ENCODE data around the gene SPINK4. TPM values are rescaled to one million over a fixed set of nuclear protein-coding genes. Genes with fewer than 3 reads are reported as not detected.

SPINK4 gene
- total RNA-seq, 1 experiment from 2014 or later: not detected

- no peak overlapping the region for H2AFZ ChIP-seq (ENCODE audit: low read length)
- no peak overlapping the region for H4K91ac ChIP-seq (ENCODE audit: insufficient read length, low read depth, low read length)
- Mint-ChIP-seq H3K4me3 (no peak overlapping the region), H3K9me3 (no peaks in the 10 kb centered on the region), H3K36me3 (ENCODE audit: insufficient read depth in 1 of 3, low read depth in 3 of 3) (no peaks in the 10 kb centered on the region; a peak in 1 of 7 replicates), H3K27me3 (ENCODE audit: low read depth) (peaks cover 9% of the 10 kb centered on the region), H3K27ac (no peak overlapping the region), H3K4me1 (peaks cover 3 to 4% of the 10 kb centered on the region in 2 experiments; a peak in 2 of 4 replicates)
- H2BK120ac ChIP-seq (ENCODE audit: low read depth, low read length, poor library complexity, severe bottlenecking): no peak overlapping the region
- H3K23me2 ChIP-seq (ENCODE audit: insufficient read length, low read depth, low read length, poor library complexity, severe bottlenecking): no peaks in the 10 kb centered on the region
- no peak overlapping the region for H3K18ac ChIP-seq (ENCODE audit: insufficient read length, low read depth, low read length)
- H2BK12ac ChIP-seq (ENCODE audit: insufficient read length, low read depth, low read length): no peak overlapping the region
- H3K14ac ChIP-seq (ENCODE audit: insufficient read depth, low read length): no peak overlapping the region; the same call in 1 of the 2 replicates
- TF ChIP-seq CTCF (conservative IDR thresholded peaks at IDR 0.05): no peak
- no peak overlapping the region for H3K4ac ChIP-seq (ENCODE audit: low read depth, low read length)
- H4K20me1 ChIP-seq (ENCODE audit: control insufficient read depth, insufficient read depth, insufficient read length): no peaks in the 10 kb centered on the region
- H3K27ac ChIP-seq (ENCODE audit: insufficient read length, low read depth, low read length): no peak overlapping the region
- no peak overlapping the region for H2AK5ac ChIP-seq (ENCODE audit: insufficient read length, low read length)
- peak overlapping the region; percentile 78 for H4K8ac ChIP-seq (replicated peaks; ENCODE audit: insufficient read length, low read depth, low read length)
- H4K5ac ChIP-seq (ENCODE audit: insufficient read length, low read depth, low read length): no peak overlapping the region
- H3K27me3 ChIP-seq (ENCODE audit: insufficient read depth, low read length): no peaks in the 10 kb centered on the region
- H3K79me2 ChIP-seq (ENCODE audit: insufficient read depth, low read length): no peaks in the 10 kb centered on the region
- no peaks in the 10 kb centered on the region for H3K79me1 ChIP-seq (ENCODE audit: insufficient read depth, low read depth, low read length, poor library complexity, severe bottlenecking)
- H3T11ph ChIP-seq (ENCODE audit: low read length): no peak overlapping the region
- H3K9me3 ChIP-seq (ENCODE audit: control insufficient read depth, low read depth, low read length): no peaks in the 10 kb centered on the region
- H3K9ac ChIP-seq (ENCODE audit: extremely low read depth, insufficient read length, low read length): no peak overlapping the region
- WGBS (ENCODE audit: extremely low coverage, insufficient read length, low lambda C conversion rate): no CpG with 5 or more reads among the region's 14 CpGs
- H3K23ac ChIP-seq (ENCODE audit: insufficient read length, low read depth, low read length): no peak overlapping the region
- no peak overlapping the region for H2BK5ac ChIP-seq (ENCODE audit: insufficient read length, low read length)
- no peaks in the 10 kb centered on the region for H3K4me1 ChIP-seq (ENCODE audit: insufficient read depth, low read length)
- peak overlapping the region; percentile 22 for H3K56ac ChIP-seq (ENCODE audit: insufficient read length, low read depth, low read length)
- H2BK20ac ChIP-seq (ENCODE audit: low read depth, low read length, poor library complexity, severe bottlenecking): no peak overlapping the region
- no peak for DNase-seq
- H2BK15ac ChIP-seq (ENCODE audit: low read depth, low read length): no peak overlapping the region
- H3K4me2 ChIP-seq (ENCODE audit: insufficient read depth, insufficient read length, low read length): no peak overlapping the region
Measured at GRCh38 chr9:33220681-33221567, 19.0 kb upstream of the SPINK4 start.
